ENCODE data around the gene DCBLD1. TPM values are rescaled to one million over a fixed set of nuclear protein-coding genes. Genes with fewer than 3 reads are reported as not detected.

Gene DCBLD1
- total and polyA plus RNA-seq, 2 of the 4 experiments (the other 2 are of a cell fraction): 21.1 to 27.8 TPM

DNA sequence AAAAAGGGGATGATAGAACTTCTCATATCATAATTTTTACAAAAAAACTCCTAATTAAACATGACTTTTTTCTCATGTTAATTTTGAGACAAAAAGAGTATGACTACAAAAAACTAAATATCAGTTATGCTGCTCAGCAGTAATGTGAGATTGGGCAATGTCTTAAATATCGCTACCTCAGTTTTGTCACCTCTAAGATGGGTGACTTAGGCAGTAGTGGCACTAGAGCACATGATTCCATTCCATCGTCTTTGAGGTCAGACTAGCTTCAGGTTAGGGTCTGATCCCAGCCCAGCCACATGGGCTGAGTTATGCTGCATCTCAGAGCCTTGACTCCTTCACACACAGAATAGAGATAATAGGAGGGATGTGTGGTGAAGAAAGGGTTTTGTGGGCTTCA, 11.0 kb downstream of the DCBLD1 start:
- H3K4me2 ChIP-seq (ENCODE audit: low read depth, low read length): peak overlapping the region; percentile 95
- peak overlapping the region; percentile 98 for H2BK15ac ChIP-seq (ENCODE audit: low read depth, low read length)
- no peak overlapping the region for H3K4me3 ChIP-seq (ENCODE audit: insufficient read depth, low read depth, low read length)
- peaks cover 16 to 48% of the 10 kb centered on the region in 2 experiments for H3K79me1 ChIP-seq (ENCODE audit: low read depth in 1 of 2, low read length in 2 of 2)
- peak overlapping the region; percentile 77; the same call in 1 of the 2 replicates for H3K18ac ChIP-seq (ENCODE audit: low read depth, low read length)
- peak overlapping the region; percentile 99 for H2AK5ac ChIP-seq (ENCODE audit: low read depth, low read length)
- WGBS, 2 experiments (ENCODE audit: extremely low coverage in 2 of 2, insufficient read length in 1 of 2): no CpG with 5 or more reads among the region's 2 CpGs
- in situ Hi-C loops (cut with MboI; ENCODE audit: low sequenced_read_pairs) (no loop called here), dilution Hi-C loops (cut with HindIII; ENCODE audit: low sequenced_read_pairs, unreplicated experiment) (no loop called here), intact Hi-C loops (cut with micrococcal nuclease) (loop anchor here (2.0 kb wide), 1 partner anchor 13 kb away; no protein-coding TSS in a partner anchor)
- no peak overlapping the region for H3K56ac ChIP-seq (ENCODE audit: extremely low read depth, insufficient read depth, low read length)
- H3K36me3 ChIP-seq (ENCODE audit: control insufficient read depth, insufficient read depth, low read length): 0 out of 2 replicates have a peak, but pooled peaks cover 2% of the 10 kb centered on the region
- no peak for TF ChIP-seq MAFK (IDR thresholded peaks at IDR 0.05; ENCODE audit: low read depth, low read length)
- peak; percentile 29 for TF ChIP-seq CEBPB (IDR thresholded peaks at IDR 0.05; ENCODE audit: low read depth, low read length)
- no peak overlapping the region for H2AK9ac ChIP-seq (replicated peaks; ENCODE audit: low read depth, low read length, poor library complexity)
- no peaks in the 10 kb centered on the region for H4K20me1 ChIP-seq (ENCODE audit: insufficient read depth, low read length)
- H2AFZ ChIP-seq (replicated peaks; ENCODE audit: low read length, poor library complexity): no peak overlapping the region
- no peaks in the 10 kb centered on the region for H3K9me3 ChIP-seq (ENCODE audit: control insufficient read depth, insufficient read depth, low read length)
- peak overlapping the region; percentile 92 for H4K91ac ChIP-seq (ENCODE audit: insufficient read depth, low read depth, low read length)
- H2BK20ac ChIP-seq (ENCODE audit: low read depth, low read length): peak overlapping the region; percentile 75
- ATAC-seq (ENCODE audit: low read depth) (no peak), DNase-seq (no peak)
- H3K9me1 ChIP-seq (ENCODE audit: insufficient read depth, low read length): peaks cover 5% of the 10 kb centered on the region
- H3K9ac ChIP-seq (ENCODE audit: low read depth, low read length): no peak overlapping the region
- CTCF ChIA-PET: interaction anchor here (0.6 to 0.8 kb wide), 2 partner anchors 10 to 13 kb away, joined by 3 to 6 read pairs; no protein-coding TSS in a partner anchor
- no peak overlapping the region; the same call in 1 of the 2 replicates for H3K14ac ChIP-seq (replicated peaks; ENCODE audit: low read depth, low read length)
- H2BK5ac ChIP-seq (ENCODE audit: low read depth, low read length, poor library complexity, severe bottlenecking): peak overlapping the region; percentile 99
- peak overlapping the region; percentile 93 for H3K23ac ChIP-seq (ENCODE audit: low read depth, low read length)
- H4K8ac ChIP-seq (ENCODE audit: low read depth in 2 of 2, low read length in 2 of 2): peak overlapping the region; percentile 70 to 73; a peak in 3 of 4 replicates
- POLR2A ChIA-PET (ENCODE audit: unreplicated experiment): no interaction called here
- peak overlapping the region; percentile 88 for H2BK120ac ChIP-seq (ENCODE audit: low read depth, low read length)
- peak overlapping the region; percentile 93 for H3K4ac ChIP-seq (ENCODE audit: low read depth, low read length)
- peak overlapping the region; percentile 91; the same call in 1 of the 2 replicates for H4K5ac ChIP-seq (ENCODE audit: low read depth, low read length)
- H3K4me1 ChIP-seq (ENCODE audit: control insufficient read depth, insufficient read depth, low read length): peaks cover 31% of the 10 kb centered on the region
- no TSS peak for BruUV-seq (replicated peaks)
- no peaks in the 10 kb centered on the region for H3K27me3 ChIP-seq (ENCODE audit: control insufficient read depth, insufficient read depth, low read length)
- peak overlapping the region; percentile 41 for H3K27ac ChIP-seq (ENCODE audit: insufficient read depth, low read length)
